Type B pancreatic cell (in vitro differentiated cells): ENCODE results near the gene KCND2. TPM values are rescaled to one million over a fixed set of nuclear protein-coding genes. Genes with fewer than 3 reads are reported as not detected.
A peak's percentile ranks its signal among the peaks of the same experiment; 100 is the strongest.

Source experiments
- DNase-seq: peaks from one replicate; pipeline ENCODE4 v3.0.0; 2021; ENCODE audit warnings: mixed read lengths; ENCODE audit not compliant: unreplicated experiment; ENCODE audit errors: extremely low spot score
- H3K27ac Mint-ChIP-seq: 2 replicates; pipeline ENCODE4 v1.8.0; 2021; ENCODE audit warnings: mild to moderate bottlenecking, mixed read lengths
- H3K27me3 Mint-ChIP-seq: 2 replicates; pipeline ENCODE4 v1.8.0; 2021; ENCODE audit warnings: mixed read lengths
- H3K36me3 Mint-ChIP-seq: 2 replicates; pipeline ENCODE4 v1.8.0; 2021; ENCODE audit warnings: mixed read lengths
- H3K4me1 Mint-ChIP-seq: one replicate; pipeline ENCODE4 v1.8.0; 2021; ENCODE audit warnings: mixed read lengths; ENCODE audit not compliant: unreplicated experiment
- H3K4me3 Mint-ChIP-seq: 2 replicates; pipeline ENCODE4 v1.8.0; 2021; ENCODE audit warnings: mild to moderate bottlenecking, mixed read lengths
- H3K9me3 Mint-ChIP-seq: 2 replicates; pipeline ENCODE4 v1.8.0; 2021; ENCODE audit warnings: mixed read lengths
- total RNA-seq: library from RNA; stranded (reverse); gene quantifications from 2 replicates; pipeline ENCODE4 v1.2.1, GENCODE V29; 2021; ENCODE audit warnings: low replicate concordance
- TF ChIP-seq, protein P1 (sequence below): fragments of 200-600 bp; sonication (generic); conservative IDR thresholded peaks from 2 replicates; pipeline ENCODE4 v1.5.0; 2021; ENCODE audit warnings: antibody characterized with exemption, mild to moderate bottlenecking

KCND2 gene
- total RNA-seq, 1 donor from 2014 or later = 3.2 TPM

DNA sequence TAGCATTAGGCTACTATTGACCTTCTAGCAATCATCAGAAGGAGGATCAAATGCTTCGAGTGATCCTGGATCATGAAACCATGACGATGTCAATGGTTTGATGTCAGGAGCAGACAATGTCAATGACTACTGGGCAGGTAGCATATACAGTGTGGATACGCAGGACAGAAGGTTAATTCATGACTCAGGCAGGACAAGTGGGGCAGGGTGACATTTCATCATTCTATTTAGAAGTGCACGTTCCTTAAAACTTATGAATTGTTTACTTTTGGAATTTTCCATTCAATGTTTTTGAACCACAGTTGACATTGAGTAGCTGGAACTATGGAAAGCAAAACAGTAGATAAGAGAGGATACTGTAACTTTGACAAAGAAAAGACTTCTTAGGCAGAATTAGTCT is 444.2 kb downstream of the KCND2 start:
- TF ChIP-seq, protein P1, sequence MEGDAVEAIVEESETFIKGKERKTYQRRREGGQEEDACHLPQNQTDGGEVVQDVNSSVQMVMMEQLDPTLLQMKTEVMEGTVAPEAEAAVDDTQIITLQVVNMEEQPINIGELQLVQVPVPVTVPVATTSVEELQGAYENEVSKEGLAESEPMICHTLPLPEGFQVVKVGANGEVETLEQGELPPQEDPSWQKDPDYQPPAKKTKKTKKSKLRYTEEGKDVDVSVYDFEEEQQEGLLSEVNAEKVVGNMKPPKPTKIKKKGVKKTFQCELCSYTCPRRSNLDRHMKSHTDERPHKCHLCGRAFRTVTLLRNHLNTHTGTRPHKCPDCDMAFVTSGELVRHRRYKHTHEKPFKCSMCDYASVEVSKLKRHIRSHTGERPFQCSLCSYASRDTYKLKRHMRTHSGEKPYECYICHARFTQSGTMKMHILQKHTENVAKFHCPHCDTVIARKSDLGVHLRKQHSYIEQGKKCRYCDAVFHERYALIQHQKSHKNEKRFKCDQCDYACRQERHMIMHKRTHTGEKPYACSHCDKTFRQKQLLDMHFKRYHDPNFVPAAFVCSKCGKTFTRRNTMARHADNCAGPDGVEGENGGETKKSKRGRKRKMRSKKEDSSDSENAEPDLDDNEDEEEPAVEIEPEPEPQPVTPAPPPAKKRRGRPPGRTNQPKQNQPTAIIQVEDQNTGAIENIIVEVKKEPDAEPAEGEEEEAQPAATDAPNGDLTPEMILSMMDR = no peak
- Mint-ChIP-seq H3K27ac (no peak overlapping the region), H3K27me3 (peaks cover 3% of the 10 kb centered on the region), H3K4me3 (no peak overlapping the region), H3K9me3 (no peaks in the 10 kb centered on the region), H3K36me3 (no peaks in the 10 kb centered on the region), H3K4me1 (no peaks in the 10 kb centered on the region)
- no peak for DNase-seq

DNA sequence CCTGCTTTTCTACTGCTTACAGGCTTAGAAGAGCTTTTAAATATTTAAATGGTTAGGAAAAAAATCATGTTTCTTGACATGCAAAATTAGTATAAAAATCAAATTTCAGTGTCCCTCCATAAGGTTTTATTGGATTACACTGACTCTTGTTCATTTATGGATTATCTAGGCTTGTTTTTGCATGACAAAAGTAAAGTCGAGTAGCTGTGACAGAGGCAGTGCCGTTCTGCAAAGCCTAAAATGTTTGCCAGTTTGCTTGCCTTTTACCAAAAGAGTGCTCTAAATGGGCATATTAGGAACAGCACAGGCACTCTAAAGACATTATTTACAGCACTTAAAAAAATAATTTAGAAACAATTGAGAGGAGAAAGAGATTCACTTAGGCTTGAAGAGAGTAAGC is 445.4 kb downstream of the KCND2 start:
- H3K9me3 Mint-ChIP-seq = no peaks in the 10 kb centered on the region
- H3K27me3 Mint-ChIP-seq = peaks cover 3% of the 10 kb centered on the region
- DNase-seq = no peak
- TF ChIP-seq, protein P1 = no peak
- H3K36me3 Mint-ChIP-seq = no peaks in the 10 kb centered on the region
- no peaks in the 10 kb centered on the region for H3K4me1 Mint-ChIP-seq
- H3K27ac Mint-ChIP-seq = no peak overlapping the region
- H3K4me3 Mint-ChIP-seq = no peak overlapping the region

DNA sequence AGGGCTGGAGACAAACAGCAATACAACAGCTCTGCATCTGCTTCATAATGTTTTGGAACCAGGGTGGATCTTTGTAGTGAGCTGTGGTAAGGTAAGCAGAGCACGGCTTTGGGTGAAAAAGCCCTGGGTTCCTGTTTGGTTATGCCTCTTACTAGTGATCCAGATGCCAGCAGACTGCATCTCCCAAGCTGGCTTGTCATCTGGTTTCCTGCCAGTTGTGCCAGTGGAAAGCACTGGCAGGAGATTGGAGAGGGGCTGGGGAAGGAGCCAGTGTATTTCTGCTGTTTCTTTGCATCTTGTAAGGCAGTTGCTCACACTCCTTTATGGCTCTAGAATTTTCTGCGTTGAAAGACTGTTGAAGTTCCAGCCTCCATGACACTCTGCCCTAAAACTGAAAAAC is 447.3 kb downstream of the KCND2 start:
- Mint-ChIP-seq H3K9me3 (no peaks in the 10 kb centered on the region), H3K4me1 (peaks cover 5% of the 10 kb centered on the region), H3K4me3 (no peak overlapping the region), H3K36me3 (no peaks in the 10 kb centered on the region), H3K27me3 (peaks cover 3% of the 10 kb centered on the region), H3K27ac (no peak overlapping the region)
- TF ChIP-seq, protein P1 = no peak
- no peak for DNase-seq

DNA sequence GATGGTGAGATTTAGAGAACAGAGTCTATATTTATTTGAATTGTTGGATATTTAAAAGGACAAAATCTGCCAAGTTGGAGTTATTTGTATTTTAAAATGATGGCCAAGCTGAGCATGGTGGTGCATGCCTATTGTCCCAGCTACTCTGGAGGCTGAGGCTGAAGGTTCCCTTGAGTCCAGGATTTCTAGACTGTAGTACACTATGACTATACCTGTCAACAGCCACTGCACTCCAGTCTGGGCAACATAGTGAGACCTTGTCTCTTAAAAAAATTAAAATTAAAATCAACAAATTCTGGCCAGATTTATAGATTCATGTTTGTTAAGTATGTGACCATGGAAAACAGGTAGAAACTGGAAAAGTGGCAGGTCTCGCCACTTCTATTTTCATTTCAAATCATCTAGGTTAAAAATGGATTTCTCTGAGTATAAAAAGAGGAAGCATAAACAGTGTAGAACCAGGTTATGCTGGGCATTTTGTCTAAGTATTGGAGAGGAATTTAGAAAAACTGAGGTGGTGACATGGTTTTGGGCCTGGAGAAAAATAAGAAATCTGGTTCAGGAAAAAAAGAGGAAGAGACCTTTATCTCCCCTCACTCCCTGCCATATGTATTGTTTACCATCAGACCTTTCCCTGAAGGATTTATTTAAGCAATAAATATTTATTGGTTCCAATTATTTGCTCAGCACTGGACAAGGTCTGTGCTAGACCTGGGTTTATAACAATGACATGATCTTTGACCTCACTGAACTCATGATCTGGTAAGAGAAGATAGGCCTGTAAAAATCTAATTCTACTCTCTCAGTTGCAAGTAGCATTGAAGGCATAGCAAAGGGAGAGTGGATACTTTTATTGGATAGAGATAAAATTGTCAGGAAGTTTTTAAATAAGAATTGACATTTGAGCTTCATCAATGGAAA is 450.8 kb downstream of the KCND2 start:
- Mint-ChIP-seq H3K36me3 (no peaks in the 10 kb centered on the region), H3K9me3 (no peaks in the 10 kb centered on the region), H3K27ac (no peak overlapping the region), H3K4me1 (peaks cover 5% of the 10 kb centered on the region), H3K27me3 (peaks cover 3% of the 10 kb centered on the region), H3K4me3 (peak overlapping the region; percentile 1)
- no peak for DNase-seq
- TF ChIP-seq, protein P1 = no peak

DNA sequence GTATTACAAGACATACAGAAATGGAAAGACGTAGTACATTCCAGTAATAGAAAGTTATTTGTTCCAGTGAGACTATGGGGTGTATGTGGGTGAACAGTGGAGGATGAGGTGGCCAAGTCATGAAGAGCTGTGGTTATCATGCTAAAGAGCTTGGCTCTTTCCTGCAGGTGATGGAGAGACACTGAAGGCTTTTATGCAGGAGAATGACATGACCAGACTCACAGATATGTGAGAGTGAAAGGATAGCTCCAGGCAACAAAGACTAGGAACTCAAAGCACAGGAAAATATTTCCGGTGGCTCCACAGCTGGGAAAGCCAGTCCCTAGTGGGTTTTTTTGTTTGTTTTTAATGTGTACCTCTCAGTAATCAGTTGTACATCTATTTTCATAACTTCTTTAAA is 451.5 kb downstream of the KCND2 start:
- Mint-ChIP-seq H3K27ac (no peak overlapping the region), H3K36me3 (no peaks in the 10 kb centered on the region), H3K27me3 (peaks cover 7% of the 10 kb centered on the region), H3K4me1 (peaks cover 5% of the 10 kb centered on the region), H3K4me3 (peak overlapping the region; percentile 1), H3K9me3 (no peaks in the 10 kb centered on the region)
- TF ChIP-seq, protein P1 = no peak
- no peak for DNase-seq
